ENCODE measurements around the gene ARMC5.
"Not testable (repeated sequence)": the region's sequence is repeated elsewhere in the genome, so short reads cannot be mapped to it uniquely, and the experiment has no call there.

ARMC5 gene

DNA sequence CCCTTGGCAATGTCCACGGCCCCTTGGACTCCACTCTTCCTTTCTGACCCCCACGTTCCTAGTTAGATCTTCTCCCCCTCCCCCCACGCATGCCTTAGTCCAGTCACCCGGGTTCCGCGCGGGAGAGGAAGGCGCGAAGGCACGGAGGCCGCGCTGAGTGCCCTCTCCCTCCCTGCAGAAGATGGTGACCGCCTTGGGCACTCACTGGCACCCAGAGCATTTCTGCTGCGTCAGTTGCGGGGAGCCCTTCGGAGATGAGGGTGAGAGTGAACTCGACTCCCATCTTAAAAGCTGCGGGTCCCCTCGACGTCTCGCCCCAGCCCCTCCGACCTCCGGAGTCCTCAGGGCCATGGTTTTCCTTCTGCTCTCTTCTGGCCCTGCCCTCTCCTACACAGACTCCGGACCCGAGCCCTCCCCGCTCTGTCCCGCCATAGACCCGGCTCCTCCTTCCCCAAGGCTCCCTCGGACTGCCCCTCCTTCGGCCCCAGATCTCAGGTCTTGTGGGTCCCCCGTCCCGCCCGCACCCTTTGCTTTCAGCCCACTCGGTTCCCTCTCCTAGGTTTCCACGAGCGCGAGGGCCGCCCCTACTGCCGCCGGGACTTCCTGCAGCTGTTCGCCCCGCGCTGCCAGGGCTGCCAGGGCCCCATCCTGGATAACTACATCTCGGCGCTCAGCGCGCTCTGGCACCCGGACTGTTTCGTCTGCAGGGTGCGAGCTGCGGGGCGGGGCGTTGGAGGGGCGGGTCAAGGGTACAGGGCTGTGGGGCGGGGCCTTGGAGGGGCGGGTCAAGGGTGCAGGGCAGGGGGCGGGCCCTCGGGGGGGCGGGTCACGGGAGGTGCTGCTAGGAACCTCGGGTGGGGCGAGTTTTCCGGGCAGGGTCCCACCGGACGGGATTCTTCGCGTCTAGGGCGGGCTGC is 17.3 kb downstream of the ARMC5 start:
- in situ Hi-C loops (cut with MboI; ENCODE audit: low sequenced_read_pairs) = no loop called here

DNA sequence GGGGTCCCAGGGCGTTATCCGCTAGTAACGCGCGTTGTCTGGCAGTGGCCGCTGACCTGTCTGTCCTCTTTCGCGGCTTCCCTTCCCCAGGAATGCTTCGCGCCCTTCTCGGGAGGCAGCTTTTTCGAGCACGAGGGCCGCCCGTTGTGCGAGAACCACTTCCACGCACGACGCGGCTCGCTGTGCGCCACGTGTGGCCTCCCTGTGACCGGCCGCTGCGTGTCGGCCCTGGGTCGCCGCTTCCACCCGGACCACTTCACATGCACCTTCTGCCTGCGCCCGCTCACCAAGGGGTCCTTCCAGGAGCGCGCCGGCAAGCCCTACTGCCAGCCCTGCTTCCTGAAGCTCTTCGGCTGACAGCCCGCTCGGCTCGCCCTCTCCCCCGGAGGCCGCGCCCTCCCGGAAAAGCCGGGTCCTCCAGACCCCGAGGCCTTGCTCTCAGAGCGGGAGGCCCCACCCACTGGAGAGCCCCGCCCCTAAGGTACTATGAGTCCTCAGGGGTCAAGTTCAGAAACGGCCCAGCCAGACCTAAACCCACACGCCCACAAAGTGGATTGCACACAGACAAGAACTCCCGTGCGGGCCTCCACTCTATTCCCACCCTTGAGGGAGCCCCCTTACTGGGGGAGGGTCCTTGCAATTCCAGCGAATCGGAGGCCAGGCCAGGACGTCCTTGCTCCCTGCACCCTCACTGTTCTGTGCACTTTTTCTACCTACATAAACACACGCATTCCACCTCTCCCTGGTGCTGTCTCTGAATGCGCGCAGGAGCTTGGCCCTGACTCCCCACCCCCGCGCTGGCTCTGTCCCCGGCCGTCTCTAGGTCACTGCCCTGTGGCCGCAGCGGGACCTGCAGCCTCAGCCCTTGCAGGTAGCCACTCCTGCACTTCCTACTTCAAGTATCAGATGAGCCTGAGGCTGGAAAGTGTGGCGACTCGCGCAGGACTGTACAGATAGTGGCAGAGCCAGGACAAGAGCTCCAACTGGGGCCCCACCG is 18.2 kb downstream of the ARMC5 start:
- in situ Hi-C loops (cut with MboI; ENCODE audit: low sequenced_read_pairs) = no loop called here

DNA sequence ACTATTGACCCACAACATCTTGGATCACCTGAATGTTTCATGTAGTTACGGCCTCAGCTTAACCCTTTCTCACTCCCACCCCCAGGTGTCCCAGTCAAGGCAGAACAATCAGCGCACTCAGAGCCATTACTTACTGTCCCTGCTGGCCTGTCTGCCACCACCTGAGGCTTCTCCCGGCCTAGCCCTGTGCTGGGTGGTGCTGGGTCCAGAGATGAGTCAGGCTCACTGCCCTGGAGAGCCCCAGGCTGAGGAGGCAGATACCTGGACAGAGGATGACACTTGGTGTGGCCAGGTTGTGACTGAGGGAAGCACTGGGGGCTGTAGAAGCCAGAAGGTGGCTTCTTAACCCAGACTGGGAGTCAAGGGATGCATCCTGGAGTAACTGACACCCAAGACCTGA is 19.7 kb downstream of the ARMC5 start:
- in situ Hi-C loops (cut with MboI; ENCODE audit: low sequenced_read_pairs) = no loop called here

DNA sequence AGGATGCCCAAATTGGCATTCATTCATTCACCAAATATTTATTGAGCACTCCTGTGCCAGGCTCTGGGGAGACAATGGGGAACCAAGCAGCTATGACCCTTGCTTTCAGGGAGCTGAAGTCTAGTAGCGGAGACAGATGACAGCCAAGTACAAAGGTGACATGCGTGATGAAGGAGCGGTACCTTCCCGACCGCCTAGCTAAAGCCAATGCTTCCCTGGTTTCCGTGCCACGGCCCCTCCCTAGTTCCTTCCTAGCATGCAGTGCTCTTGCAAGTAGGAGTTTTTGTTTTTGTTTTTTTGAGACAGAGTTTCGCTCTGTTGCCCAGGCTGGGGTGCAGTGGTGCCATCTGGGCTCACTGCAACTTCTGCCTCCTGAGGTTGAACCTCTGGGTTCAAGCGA is 20.4 kb downstream of the ARMC5 start:
- in situ Hi-C loops (cut with MboI; ENCODE audit: low sequenced_read_pairs) = no loop called here

DNA sequence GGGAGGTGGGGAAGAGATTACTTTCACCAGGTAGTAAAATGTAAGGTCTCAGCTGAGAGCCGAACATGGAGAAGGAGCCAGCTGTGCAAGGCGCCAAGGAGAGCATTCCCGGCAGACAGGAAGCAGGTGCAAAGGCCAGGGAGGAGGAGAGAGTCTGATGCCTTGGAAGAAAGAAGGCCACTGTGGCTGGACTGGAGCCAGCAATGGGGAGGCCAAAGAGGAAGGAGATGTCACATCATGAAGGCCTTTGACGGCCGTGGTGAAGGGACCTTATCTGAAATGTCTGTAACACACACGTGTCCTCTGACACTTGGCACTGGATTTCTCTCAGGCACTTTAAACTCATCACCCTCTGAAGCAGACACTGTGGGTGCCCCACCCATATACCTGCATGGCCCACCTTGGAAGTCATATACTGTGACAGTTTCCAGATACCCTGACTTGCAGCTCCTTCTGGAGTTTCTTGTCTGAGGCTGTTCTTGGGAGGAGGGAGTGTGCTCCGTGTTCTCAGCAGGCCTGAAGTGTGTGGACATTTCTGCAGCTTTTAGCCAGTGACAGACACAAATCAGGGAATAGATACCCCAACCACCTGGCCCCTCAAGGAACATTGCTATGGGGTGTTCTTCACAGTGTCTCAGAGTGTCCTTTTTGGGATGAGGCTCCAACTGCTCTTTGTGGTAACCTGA is 21.7 kb downstream of the ARMC5 start:
- in situ Hi-C loops (cut with MboI; ENCODE audit: low sequenced_read_pairs) = no loop called here

DNA sequence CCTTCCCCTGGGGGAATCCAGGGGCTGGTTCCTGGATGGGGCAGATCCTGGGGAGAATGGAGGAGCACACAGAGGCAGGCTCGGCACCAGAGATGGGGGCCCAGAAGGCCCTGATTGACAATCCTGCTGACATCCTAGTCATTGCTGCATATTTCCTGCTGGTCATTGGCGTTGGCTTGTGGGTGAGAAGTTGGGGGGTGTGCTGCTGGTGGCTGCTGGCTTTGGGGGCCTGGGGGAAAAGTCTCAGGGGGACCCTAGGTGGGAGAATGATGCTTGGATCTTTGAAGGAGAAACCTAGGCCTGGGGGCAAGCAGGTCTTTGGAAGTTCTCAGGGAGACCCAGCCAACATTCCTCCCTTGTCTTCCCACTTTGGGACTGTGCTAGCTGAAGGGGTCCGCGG is 23.8 kb downstream of the ARMC5 start, which contains the start of gene SLC5A2:
Gene SLC5A2, plus strand, starts transcription at position 43 of the 400 bp plus-strand sequence. Its CDS starts 14 bp downstream, at position 57.
- in situ Hi-C loops (cut with MboI; ENCODE audit: low sequenced_read_pairs) = no loop called here

DNA sequence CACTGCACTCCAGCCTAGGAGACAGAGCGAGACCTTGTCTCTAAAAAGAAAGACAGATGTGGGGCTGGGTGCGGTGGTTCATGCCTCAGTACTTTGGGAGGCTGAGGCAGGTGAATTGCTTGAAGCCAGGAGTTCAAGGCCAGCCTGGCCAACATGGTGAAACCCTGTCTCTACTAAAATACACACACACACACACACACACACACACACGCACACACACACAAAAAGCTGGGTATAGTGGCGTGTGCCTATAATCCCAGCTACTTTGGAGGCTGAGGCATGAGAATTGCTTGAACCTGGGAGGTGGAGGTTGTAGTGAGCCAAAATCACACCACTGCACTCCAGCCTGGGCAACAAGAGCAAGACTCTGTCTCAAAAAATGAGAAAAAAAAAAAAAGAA is 24.7 kb downstream of the ARMC5 start:
- in situ Hi-C loops (cut with MboI; ENCODE audit: low sequenced_read_pairs) = not testable (repeated sequence)

DNA sequence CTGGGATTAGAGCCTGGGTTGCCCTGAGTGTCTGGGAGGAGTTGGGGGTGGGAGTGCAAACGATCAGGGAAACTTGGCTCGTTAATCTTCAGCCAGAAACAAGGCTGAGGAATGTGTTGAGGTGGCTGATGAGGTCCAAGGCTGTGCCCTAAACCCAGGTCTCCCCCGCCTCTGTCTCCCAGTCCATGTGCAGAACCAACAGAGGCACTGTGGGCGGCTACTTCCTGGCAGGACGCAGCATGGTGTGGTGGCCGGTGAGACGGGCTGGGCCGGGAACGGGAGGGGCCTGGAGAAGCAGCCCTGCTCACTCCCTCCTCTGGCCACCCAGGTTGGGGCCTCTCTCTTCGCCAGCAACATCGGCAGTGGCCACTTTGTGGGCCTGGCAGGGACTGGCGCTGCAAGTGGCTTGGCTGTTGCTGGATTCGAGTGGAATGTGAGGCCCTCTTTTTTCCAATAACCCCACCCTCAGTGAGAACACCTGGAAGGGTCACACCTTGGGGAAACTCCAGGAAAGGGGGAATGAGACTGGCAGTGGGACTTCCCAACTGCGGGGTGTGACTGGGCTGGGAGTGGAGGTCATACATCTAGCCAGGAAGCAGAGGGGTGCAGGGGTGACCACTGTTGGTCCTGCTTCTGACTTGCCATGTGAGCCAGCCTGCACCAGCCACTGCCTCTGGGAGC is 25.3 kb downstream of the ARMC5 start:
- in situ Hi-C loops (cut with MboI; ENCODE audit: low sequenced_read_pairs) = no loop called here

DNA sequence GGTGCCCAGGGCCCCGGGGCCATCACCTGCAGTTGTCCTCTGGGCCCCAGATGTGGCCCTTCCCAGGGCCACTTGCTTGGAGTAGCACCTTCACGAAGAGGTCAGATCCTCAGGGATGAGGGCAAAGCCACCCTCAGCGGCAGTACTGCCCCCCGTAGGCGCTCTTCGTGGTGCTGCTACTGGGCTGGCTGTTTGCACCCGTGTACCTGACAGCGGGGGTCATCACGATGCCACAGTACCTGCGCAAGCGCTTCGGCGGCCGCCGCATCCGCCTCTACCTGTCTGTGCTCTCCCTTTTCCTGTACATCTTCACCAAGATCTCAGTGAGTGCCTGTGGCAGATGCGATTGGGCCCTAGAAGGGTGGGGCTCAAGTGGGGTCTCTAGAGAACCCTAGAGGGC is 26.3 kb downstream of the ARMC5 start:
- in situ Hi-C loops (cut with MboI; ENCODE audit: low sequenced_read_pairs) = no loop called here

DNA sequence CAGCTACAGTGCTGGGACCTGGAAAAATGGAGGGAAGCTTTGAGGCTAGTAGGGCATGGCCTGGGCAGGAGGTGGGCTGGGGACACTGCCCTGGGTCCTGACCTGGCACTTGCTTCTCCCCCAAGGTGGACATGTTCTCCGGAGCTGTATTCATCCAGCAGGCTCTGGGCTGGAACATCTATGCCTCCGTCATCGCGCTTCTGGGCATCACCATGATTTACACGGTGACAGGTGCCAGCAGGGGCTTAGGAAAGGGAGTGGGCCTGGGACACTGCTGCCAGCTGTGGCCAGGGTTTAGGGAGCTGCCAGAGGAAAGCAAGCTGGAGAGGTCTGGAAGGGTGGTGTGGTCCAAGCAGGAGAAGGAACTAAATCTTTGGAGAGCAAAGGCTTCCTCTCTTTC is 26.7 kb downstream of the ARMC5 start:
- in situ Hi-C loops (cut with MboI; ENCODE audit: low sequenced_read_pairs) = no loop called here

DNA sequence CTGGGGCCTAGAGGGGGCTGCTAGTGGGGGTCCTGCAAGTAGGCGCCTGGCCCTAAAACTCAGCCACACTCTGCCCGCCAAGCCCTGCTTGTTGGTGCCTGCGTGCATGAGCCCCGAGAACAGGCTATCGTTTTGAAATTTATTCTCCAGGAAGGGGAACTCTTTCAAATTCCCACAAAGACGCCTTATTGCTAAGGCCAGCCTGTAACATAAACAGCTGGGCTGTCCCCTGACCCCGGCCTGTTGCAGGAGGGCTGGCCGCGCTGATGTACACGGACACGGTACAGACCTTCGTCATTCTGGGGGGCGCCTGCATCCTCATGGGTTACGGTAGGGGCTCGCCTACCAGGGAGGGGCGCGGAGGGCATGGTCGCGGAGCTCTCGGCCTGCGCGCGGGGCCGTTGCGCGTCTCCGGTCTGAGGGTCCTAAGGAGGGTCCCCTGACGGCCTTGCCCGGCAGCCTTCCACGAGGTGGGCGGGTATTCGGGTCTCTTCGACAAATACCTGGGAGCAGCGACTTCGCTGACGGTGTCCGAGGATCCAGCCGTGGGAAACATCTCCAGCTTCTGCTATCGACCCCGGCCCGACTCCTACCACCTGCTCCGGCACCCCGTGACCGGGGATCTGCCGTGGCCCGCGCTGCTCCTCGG is 27.9 kb downstream of the ARMC5 start:
- in situ Hi-C loops (cut with MboI; ENCODE audit: low sequenced_read_pairs) = no loop called here

DNA sequence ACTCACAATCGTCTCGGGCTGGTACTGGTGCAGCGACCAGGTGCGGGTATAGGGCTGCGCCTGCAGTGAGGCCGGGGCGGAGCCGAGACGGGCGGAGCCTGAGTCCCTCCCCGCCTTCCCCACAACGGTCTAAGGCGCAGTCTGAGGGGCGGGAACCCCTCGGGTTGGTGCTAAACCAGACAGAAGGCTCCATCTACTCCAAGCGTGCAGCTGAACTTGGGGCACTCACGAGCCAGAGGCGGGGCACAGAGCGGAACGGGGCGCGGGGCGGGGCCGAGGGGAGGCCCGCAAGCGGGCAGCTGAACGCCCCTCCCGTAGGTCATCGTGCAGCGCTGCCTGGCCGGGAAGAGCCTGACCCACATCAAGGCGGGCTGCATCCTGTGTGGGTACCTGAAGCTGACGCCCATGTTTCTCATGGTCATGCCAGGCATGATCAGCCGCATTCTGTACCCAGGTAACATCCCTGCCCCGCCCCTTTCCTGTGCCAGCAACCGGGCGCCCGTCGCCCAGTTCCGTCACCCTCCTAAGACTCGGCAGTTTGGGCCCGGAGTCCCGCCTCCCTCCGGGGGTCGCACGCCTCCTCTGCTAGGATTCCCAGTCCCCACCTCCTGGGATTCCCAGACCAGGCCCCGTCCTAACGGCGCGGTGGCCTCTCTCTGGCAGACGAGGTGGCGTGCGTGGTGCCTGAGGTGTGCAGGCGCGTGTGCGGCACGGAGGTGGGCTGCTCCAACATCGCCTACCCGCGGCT is 28.6 kb downstream of the ARMC5 start:
- in situ Hi-C loops (cut with MboI; ENCODE audit: low sequenced_read_pairs) = no loop called here

DNA sequence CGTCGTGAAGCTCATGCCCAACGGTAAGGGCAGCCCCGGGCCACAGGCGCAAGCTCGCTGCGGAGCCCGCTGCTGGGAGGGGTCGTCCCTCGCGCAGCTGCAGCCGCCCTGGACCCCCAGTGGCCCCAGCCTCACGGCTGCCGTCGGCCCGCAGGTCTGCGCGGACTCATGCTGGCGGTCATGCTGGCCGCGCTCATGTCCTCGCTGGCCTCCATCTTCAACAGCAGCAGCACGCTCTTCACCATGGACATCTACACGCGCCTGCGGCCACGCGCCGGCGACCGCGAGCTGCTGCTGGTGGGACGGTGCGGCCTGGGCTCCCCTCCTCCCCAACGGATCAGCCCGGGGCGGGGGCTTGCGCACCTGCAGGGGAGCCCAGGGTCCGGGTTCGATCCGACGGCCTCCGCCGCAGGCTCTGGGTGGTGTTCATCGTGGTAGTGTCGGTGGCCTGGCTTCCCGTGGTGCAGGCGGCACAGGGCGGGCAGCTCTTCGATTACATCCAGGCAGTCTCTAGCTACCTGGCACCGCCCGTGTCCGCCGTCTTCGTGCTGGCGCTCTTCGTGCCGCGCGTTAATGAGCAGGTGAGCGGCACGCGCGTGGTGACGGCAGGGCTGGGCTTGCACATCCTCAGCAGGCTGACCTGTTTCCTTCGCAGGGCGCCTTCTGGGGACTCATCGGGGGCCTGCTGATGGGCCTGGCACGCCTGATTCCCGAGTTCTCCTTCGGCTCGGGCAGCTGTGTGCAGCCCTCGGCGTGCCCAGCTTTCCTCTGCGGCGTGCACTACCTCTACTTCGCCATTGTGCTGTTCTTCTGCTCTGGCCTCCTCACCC is 29.4 kb downstream of the ARMC5 start:
- in situ Hi-C loops (cut with MboI; ENCODE audit: low sequenced_read_pairs) = no loop called here

DNA sequence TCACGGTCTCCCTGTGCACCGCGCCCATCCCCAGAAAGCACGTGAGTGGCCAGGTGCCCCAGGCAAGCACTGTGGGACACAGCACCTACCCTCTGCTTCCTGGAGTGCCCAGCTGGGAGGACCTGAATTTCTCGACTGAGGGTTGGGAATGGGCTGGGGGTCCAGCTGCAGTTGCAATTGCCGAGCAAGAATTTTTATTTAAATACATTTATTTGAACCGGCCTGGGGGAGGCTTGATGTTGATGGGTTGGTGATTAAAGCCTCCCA is 29.9 kb downstream of the ARMC5 start:
- in situ Hi-C loops (cut with MboI; ENCODE audit: low sequenced_read_pairs) = no loop called here

DNA sequence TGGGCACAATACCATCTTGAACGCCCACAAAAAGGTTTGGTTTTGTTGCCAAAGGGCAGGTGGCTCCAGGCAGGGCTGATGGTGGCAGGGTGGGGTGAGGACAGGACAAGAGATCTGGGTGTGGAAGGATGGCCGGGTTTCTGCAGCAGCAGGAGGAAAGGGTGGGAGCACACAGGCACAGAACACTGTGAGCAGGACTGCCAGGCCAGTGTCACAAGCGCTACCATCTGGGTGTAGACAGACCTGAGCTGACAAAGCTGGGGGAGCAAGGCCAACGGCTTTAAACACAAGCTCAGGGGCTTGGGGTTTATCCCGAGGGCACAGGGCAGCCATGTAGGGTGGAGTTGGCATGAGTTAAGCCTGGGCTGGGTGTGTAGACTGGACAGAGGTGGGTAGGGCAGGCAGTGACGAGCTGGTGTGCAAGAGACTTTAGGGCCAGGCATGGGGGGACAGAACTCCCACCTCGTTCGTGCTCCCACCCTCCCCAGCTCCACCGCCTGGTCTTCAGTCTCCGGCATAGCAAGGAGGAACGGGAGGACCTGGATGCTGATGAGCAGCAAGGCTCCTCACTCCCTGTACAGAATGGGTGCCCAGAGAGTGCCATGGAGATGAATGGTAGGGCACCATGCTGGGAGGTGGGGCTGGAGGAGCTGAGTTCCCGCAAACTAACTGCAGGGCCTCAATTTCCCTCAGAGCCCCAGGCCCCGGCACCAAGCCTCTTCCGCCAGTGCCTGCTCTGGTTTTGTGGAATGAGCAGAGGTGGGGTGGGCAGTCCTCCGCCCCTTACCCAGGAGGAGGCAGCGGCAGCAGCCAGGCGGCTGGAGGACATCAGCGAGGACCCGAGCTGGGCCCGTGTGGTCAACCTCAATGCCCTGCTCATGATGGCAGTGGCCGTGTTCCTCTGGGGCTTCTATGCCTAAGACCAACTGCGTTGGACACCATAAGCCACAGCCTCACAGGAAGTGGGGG is 30.6 kb downstream of the ARMC5 start:
- in situ Hi-C loops (cut with MboI; ENCODE audit: low sequenced_read_pairs) = no loop called here

DNA sequence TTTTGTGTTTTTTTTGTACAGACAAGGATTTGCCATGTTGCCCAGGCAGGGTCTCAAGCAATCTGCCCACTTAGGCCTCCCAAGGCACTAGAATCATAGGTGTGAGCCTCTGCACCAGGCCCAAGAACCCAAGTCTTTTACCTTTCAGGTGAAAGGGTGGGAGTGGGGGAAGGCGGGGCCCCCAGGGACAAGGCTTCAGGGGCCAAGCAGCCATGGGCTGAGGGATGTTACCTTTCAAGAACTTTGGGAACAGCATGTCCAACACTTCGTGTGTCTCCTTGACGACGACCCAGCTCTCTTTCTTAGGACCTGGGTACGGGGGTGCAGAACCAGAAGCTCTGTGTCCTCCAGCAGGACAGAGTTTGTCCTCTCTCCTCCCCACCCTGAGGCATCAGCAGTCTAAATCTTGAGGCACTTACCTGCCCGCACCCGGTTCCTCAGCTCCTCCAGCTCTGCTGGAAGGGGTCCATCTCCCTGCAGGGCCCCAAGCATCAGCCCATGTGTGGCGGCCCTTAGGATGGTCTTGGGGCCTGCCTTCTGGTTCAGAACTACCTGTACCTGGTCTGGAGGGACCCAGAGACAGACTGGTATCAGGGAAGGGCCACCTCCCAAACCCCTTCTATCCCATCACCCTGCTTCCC is 32.6 kb downstream of the ARMC5 start:
- in situ Hi-C loops (cut with MboI; ENCODE audit: low sequenced_read_pairs) = no loop called here

Data from hTERT RPE-1 (cell line).